Measurements from ENCODE around the gene WNT3A. TPM values are rescaled to one million over a fixed set of nuclear protein-coding genes. Genes with fewer than 3 reads are reported as not detected.
A peak's percentile ranks its signal among the peaks of the same experiment; 100 is the strongest.

Gene WNT3A
- total RNA-seq, 4 donors from 2014 or later = not detected

GRCh38 chr1:228084797-228085196 lies 78.0 kb downstream of the WNT3A start:
- TF ChIP-seq, protein P1, sequence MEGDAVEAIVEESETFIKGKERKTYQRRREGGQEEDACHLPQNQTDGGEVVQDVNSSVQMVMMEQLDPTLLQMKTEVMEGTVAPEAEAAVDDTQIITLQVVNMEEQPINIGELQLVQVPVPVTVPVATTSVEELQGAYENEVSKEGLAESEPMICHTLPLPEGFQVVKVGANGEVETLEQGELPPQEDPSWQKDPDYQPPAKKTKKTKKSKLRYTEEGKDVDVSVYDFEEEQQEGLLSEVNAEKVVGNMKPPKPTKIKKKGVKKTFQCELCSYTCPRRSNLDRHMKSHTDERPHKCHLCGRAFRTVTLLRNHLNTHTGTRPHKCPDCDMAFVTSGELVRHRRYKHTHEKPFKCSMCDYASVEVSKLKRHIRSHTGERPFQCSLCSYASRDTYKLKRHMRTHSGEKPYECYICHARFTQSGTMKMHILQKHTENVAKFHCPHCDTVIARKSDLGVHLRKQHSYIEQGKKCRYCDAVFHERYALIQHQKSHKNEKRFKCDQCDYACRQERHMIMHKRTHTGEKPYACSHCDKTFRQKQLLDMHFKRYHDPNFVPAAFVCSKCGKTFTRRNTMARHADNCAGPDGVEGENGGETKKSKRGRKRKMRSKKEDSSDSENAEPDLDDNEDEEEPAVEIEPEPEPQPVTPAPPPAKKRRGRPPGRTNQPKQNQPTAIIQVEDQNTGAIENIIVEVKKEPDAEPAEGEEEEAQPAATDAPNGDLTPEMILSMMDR (IDR thresholded peaks at IDR 0.05) = no peak
- ATAC-seq (ENCODE audit: low FRiP score) (no peak), DNase-seq (ENCODE audit: low spot score) (no peak)

DNA sequence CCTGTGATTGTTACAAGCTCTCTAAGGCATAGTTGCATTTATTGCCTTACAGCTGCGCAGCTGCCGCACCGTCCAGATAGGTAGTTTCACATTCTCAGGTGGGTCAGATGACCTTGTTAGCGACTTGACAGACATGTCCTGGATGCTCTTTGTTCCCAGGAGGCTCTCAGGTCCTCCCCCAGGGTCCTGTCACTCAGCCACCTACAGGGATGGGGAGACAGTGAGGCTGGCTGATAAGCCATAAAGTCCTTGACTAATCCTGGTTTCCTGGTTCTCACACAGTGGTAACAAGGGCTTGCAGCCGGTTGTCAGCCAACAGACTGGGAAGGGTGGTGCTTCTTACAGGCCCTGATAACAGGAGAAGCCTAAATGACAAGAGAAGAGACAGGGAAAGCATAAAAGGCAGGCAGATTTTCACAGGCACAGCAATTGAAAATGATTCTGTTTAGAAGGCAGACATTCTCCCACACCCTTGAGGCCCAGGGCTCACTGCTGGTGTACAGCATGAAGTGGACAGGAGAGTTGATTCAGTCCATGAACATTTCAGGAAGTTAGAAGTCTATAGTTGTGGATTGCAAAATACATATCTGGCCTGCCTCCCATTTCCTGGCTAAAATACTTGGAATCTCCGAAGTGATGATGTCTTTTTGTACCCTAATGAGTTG lies 78.6 kb downstream of the WNT3A start:
- ATAC-seq (ENCODE audit: low FRiP score) = peak; percentile 43
- TF ChIP-seq, protein P1 (IDR thresholded peaks at IDR 0.05) = no peak

GRCh38 chr1:228087771-228088251 lies 81.0 kb downstream of the WNT3A start:
- no peak for DNase-seq (ENCODE audit: low spot score)
- TF ChIP-seq, protein P1 (IDR thresholded peaks at IDR 0.05) = no peak
- peak; percentile 27 for ATAC-seq (ENCODE audit: low FRiP score)

More for the DNA sequence above, 78.6 kb downstream of the WNT3A start:
- no peak for DNase-seq (ENCODE audit: low spot score)

GRCh38 chr1:228088586-228089498 lies 82.0 kb downstream of the WNT3A start:
- ATAC-seq (ENCODE audit: low FRiP score) (no peak), DNase-seq (ENCODE audit: low spot score) (no peak)

GRCh38 chr1:228089519-228090380 lies 83.0 kb downstream of the WNT3A start:
- TF ChIP-seq, protein P1 (IDR thresholded peaks at IDR 0.05) = no peak

More at GRCh38 chr1:228088586-228089498, 82.0 kb downstream of the WNT3A start:
- TF ChIP-seq, protein P1 (IDR thresholded peaks at IDR 0.05) = no peak

GRCh38 chr1:228090613-228091081 lies 83.8 kb downstream of the WNT3A start:
- TF ChIP-seq, protein P1 (IDR thresholded peaks at IDR 0.05) = no peak
- no peak for ATAC-seq (ENCODE audit: low FRiP score)
- no peak for DNase-seq (ENCODE audit: low spot score)

More at GRCh38 chr1:228089519-228090380, 83.0 kb downstream of the WNT3A start:
- no peak for ATAC-seq (ENCODE audit: low FRiP score)
- DNase-seq (ENCODE audit: low spot score) = no peak
